Gastrocnemius medialis (tissue), 4 donors: ENCODE results near the gene LDAH. TPM values are rescaled to one million over a fixed set of nuclear protein-coding genes. Genes with fewer than 3 reads are reported as not detected.

Experiments
- ATAC-seq, 2 donors: fragments of 150-250 bp; one replicate each; pipeline ENCODE4 v1.9.1; 2016
- DNase-seq, 2 donors: peaks; one replicate each; pipeline ENCODE4 v3.0.0-alpha.2; 2019
- H3K27ac ChIP-seq, 4 donors: fragments of 200-600 bp; sonication (generic); 1 replicate in 1 of 4; 2 replicates in 3 of 4; pipeline ENCODE4 v1.5.1; 2016 to 2018; ENCODE audit warnings: mild to moderate bottlenecking in 2 of 4, moderate library complexity in 1 of 4
- H3K27me3 ChIP-seq, 3 donors: fragments of 200-600 bp; sonication (generic) in 2 of 3; 1 replicate in 1 of 3; 2 replicates in 2 of 3; pipeline versions ENCODE4 v1.5.1 to v1.6.0; 2016 to 2019; ENCODE audit warnings: mild to moderate bottlenecking in 1 of 3, moderate library complexity in 1 of 3
- H3K36me3 ChIP-seq, 2 donors: fragments of 200-600 bp; sonication (generic) in 1 of 2; one replicate each; pipeline ENCODE4 v1.5.1; 2017 to 2018
- H3K4me1 ChIP-seq, 2 donors: fragments of 200-600 bp; sonication (generic) in 1 of 2; one replicate each; pipeline ENCODE4 v1.5.1; 2016 to 2017; ENCODE audit warnings: mild to moderate bottlenecking in 2 of 2
- H3K4me3 ChIP-seq, 4 donors: fragments of 200-600 bp; sonication (generic) in 3 of 4; 1 replicate in 1 of 4; 2 replicates in 3 of 4; pipeline ENCODE4 v1.5.1; 2016 to 2019; ENCODE audit warnings: mild to moderate bottlenecking in 2 of 4
- H3K9me3 ChIP-seq, 3 donors: fragments of 200-600 bp; sonication (generic) in 2 of 3; 1 replicate in 1 of 3; 2 replicates in 2 of 3; pipeline ENCODE4 v1.5.1; 2016 to 2019
- CTCF ChIP-seq, 5 experiments: fragments of 450-650 bp in 3 of 5; fragments of 200-600 bp in 2 of 5; sonication (generic) in 2 of 5; IDR thresholded peaks in 4 of 5; conservative IDR thresholded peaks in 1 of 5; 1 replicate in 4 of 5; 2 replicates in 1 of 5; pipeline ENCODE4 v1.5.1; 2016 to 2019; ENCODE audit warnings: antibody characterized with exemption in 5 of 5, mild to moderate bottlenecking in 3 of 5, moderate library complexity in 3 of 5
- POLR2A ChIP-seq, 2 donors: fragments of 450-650 bp; IDR thresholded peaks; one replicate each; pipeline ENCODE4 v1.6.1; 2017; ENCODE audit warnings: antibody characterized with exemption in 2 of 2, mild to moderate bottlenecking in 2 of 2, moderate library complexity in 2 of 2
- in situ Hi-C, 4 donors: fragments of 200-750 bp; cut with MboI; loops; one replicate each; pipeline versions ENCODE4 v1.15.0 to v1.8.0; 2017; ENCODE audit warnings: low sequenced_read_pairs in 4 of 4
- intact Hi-C: fragments of 100-400 bp; cut with DNase I; formaldehyde crosslinking; loops from one replicate; pipeline ENCODE4 v1.15.1; 2023; ENCODE audit warnings: low total_unique reads
- total RNA-seq, 4 donors: library from RNA; depleted of rRNA; stranded (reverse); fragments of >200 nt; gene quantifications; one replicate each; pipeline versions ENCODE4 v1.1.0 to v1.2.3, GENCODE V29; 2016

Gene LDAH
- 1 to 10 TPM in 3 of 4 donors, under 1 TPM in 1; 0.97 to 2.2 (median 1.4) TPM for total RNA-seq

GRCh38 chr2:20822535-20823490, at the start of gene LDAH:
LDAH (minus strand) TSS chr2:20823101; CDS start chr2:20801463, 21,638 bp downstream.
- Histone ChIP-seq H3K9me3 (no peaks in the 10 kb centered on the region), H3K4me3 (peak within 1 kb of the TSS; percentile 65 to 83 (median 76)), H3K36me3 (no peaks in the 10 kb centered on the region), H3K4me1 (no peaks in the 10 kb centered on the region), H3K27me3 (no peaks in the 10 kb centered on the region), H3K27ac (peak within 1 kb of the TSS; percentile 60 to 74 (median 66))
- intact Hi-C loops (no loop called here), in situ Hi-C loops (no loop called here)
- TF ChIP-seq CTCF (IDR thresholded peaks at IDR 0.05 in 4 of 5, conservative IDR thresholded peaks at IDR 0.05 in 1 of 5) (no peak), POLR2A (IDR thresholded peaks at IDR 0.05) (peak; percentile 11 to 12)
- ATAC-seq = peak; percentile 68 to 85
- peak; percentile 39 to 68 for DNase-seq

GRCh38 chr2:20868377-20868776, 45.5 kb upstream of the LDAH start:
- ATAC-seq (no peak), DNase-seq (no peak)
- TF ChIP-seq CTCF (IDR thresholded peaks at IDR 0.05 in 4 of 5, conservative IDR thresholded peaks at IDR 0.05 in 1 of 5) (no peak), POLR2A (IDR thresholded peaks at IDR 0.05) (no peak)
- Histone ChIP-seq H3K4me3 (no peak overlapping the region), H3K27ac (no peak overlapping the region), H3K4me1 (no peaks in the 10 kb centered on the region), H3K9me3 (no peaks in the 10 kb centered on the region), H3K36me3 (no peaks in the 10 kb centered on the region), H3K27me3 (peaks cover 0 to 2% (median 0%) of the 10 kb centered on the region in 3 donors)
- in situ Hi-C loops (no loop called here), intact Hi-C loops (no loop called here)

GRCh38 chr2:20862850-20863249, 39.9 kb upstream of the LDAH start:
- in situ Hi-C loops = no loop called here
- intact Hi-C loops = no loop called here
- ATAC-seq = no peak

GRCh38 chr2:20855456-20855855, 32.6 kb upstream of the LDAH start:
- Histone ChIP-seq H3K27me3 (peaks cover 0 to 2% (median 0%) of the 10 kb centered on the region in 3 donors), H3K4me3 (no peak overlapping the region), H3K9me3 (no peaks in the 10 kb centered on the region), H3K4me1 (no peaks in the 10 kb centered on the region), H3K27ac (no peak overlapping the region), H3K36me3 (no peaks in the 10 kb centered on the region)
- DNase-seq (no peak), ATAC-seq (no peak)
- in situ Hi-C loops (no loop called here), intact Hi-C loops (no loop called here)
- no peak for TF ChIP-seq POLR2A (IDR thresholded peaks at IDR 0.05)

More at GRCh38 chr2:20862850-20863249, 39.9 kb upstream of the LDAH start:
- peaks cover 0 to 2% (median 2%) of the 10 kb centered on the region in 3 donors for H3K27me3 ChIP-seq
- DNase-seq = no peak
- no peaks in the 10 kb centered on the region for H3K36me3 ChIP-seq
- H3K4me1 ChIP-seq = no peaks in the 10 kb centered on the region
- H3K9me3 ChIP-seq = no peaks in the 10 kb centered on the region
- H3K27ac ChIP-seq = no peak overlapping the region
- no peak for TF ChIP-seq POLR2A (IDR thresholded peaks at IDR 0.05)
- TF ChIP-seq CTCF (IDR thresholded peaks at IDR 0.05 in 4 of 5, conservative IDR thresholded peaks at IDR 0.05 in 1 of 5) = no peak
- H3K4me3 ChIP-seq = no peak overlapping the region

- TF ChIP-seq CTCF (IDR thresholded peaks at IDR 0.05 in 4 of 5, conservative IDR thresholded peaks at IDR 0.05 in 1 of 5) (no peak), POLR2A (IDR thresholded peaks at IDR 0.05) (no peak)
- no peak overlapping the region for H3K27ac ChIP-seq
- H3K36me3 ChIP-seq = no peaks in the 10 kb centered on the region
- in situ Hi-C loops (no loop called here), intact Hi-C loops (no loop called here)
- no peaks in the 10 kb centered on the region for H3K4me1 ChIP-seq
- DNase-seq (no peak), ATAC-seq (no peak)
- no peak overlapping the region for H3K4me3 ChIP-seq
- no peaks in the 10 kb centered on the region for H3K27me3 ChIP-seq
- no peaks in the 10 kb centered on the region for H3K9me3 ChIP-seq
Observed at GRCh38 chr2:20852670-20853069, 29.8 kb upstream of the LDAH start.
